Measurements from ENCODE around the gene ARSG. TPM values are rescaled to one million over a fixed set of nuclear protein-coding genes. Genes with fewer than 3 reads are reported as not detected.
A peak's percentile ranks its signal among the peaks of the same experiment; 100 is the strongest.

ARSG gene
- total and polyA plus RNA-seq, 2 of the 8 experiments (the other 6 are each of a cell fraction or from before 2014, with no cell fraction given) = 3.3 to 4.0 TPM

- peak; percentile 74 to 99 (median 87) for TF ChIP-seq CTCF (IDR thresholded peaks at IDR 0.05; ENCODE audit: control extremely low read depth in 1 of 3, insufficient read depth in 1 of 3, low read depth in 1 of 3, low read length in 3 of 3)
These were observed 144.9 kb downstream of the ARSG start (continued) for GRCh38 chr17:68435876-68436842.

Measured in H1 (cell line).